ENCODE measurements around the gene GRAMD1A.

The GRAMD1A gene

GRCh38 chr19:34999498-35000337, at the start of gene GRAMD1A:
TSS of gene GRAMD1A (plus strand) at chr19:35000323. CDS start at chr19:35000479, 156 bp downstream.
- TF ChIP-seq CTCF (conservative IDR thresholded peaks at IDR 0.05) (no peak), ZFX (IDR thresholded peaks at IDR 0.05) (no peak)
- peak within 1 kb of the TSS; percentile 79 for H3K27ac ChIP-seq

GRCh38 chr19:34953092-34953491, 47.0 kb upstream of the GRAMD1A start:
- H3K27ac ChIP-seq: no peak overlapping the region

DNA sequence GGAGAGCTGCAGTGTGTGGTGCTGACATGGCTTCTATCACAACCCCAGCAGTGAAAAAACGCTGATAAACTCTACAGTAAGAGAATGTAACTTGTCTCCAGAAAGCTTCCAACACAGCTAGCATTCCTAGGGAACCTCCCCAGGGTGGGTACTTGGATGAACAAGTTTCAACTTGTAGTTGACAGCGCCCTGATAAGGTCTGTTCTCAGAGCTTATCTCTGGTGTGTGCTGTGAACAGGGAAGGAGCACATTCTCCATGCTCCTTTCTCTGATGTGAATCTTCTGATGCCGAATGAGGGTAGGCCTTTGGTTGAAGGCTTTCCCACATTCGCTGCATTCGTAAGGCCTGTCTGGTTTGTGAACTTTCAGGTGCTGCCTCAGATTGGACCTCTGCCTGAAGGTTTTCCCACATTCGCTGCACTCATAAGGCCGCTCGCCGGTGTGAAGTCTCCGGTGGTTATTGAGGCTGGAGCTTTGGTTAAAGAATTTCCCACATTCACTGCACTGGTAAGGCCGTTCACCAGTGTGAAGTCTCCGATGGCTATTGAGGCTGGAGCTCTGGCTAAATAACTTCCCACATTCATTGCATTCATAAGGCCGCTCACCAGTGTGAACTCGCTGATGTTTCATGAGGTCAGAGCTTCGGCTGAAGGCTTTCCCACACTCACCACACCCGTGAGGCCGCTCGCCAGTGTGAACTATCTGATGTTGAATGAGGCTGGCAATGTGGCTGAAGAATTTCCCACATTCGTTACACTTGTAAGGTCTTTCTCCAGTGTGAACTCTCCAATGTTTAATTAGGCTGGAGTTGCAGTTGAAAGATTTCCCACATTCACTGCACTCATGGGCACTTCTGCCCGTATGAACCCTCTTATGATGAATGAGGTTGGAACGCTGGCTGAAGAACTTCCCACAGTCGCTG, 42.0 kb upstream of the GRAMD1A start:
- no peak for TF ChIP-seq CTCF (conservative IDR thresholded peaks at IDR 0.05)
- TF ChIP-seq ZFX (IDR thresholded peaks at IDR 0.05): no peak
- H3K27ac ChIP-seq: no peak overlapping the region

More at GRCh38 chr19:34953092-34953491, 47.0 kb upstream of the GRAMD1A start:
- TF ChIP-seq CTCF (conservative IDR thresholded peaks at IDR 0.05) (no peak), ZFX (IDR thresholded peaks at IDR 0.05) (no peak)

GRCh38 chr19:34959021-34959420, 41.1 kb upstream of the GRAMD1A start:
- no peak overlapping the region for H3K27ac ChIP-seq
- TF ChIP-seq CTCF (conservative IDR thresholded peaks at IDR 0.05) (no peak), ZFX (IDR thresholded peaks at IDR 0.05) (no peak)

GRCh38 chr19:34960103-34960805, 39.9 kb upstream of the GRAMD1A start:
- H3K27ac ChIP-seq: no peak overlapping the region
- no peak for TF ChIP-seq CTCF (conservative IDR thresholded peaks at IDR 0.05)
- no peak for TF ChIP-seq ZFX (IDR thresholded peaks at IDR 0.05)

GRCh38 chr19:34960940-34961679, 39.0 kb upstream of the GRAMD1A start:
- TF ChIP-seq ZFX (IDR thresholded peaks at IDR 0.05) (no peak), CTCF (conservative IDR thresholded peaks at IDR 0.05) (no peak)

More at GRCh38 chr19:34960940-34961679, 39.0 kb upstream of the GRAMD1A start:
- no peak overlapping the region for H3K27ac ChIP-seq
